ENCODE data around the gene ACTL9. TPM values are rescaled to one million over a fixed set of nuclear protein-coding genes. Genes with fewer than 3 reads are reported as not detected.

The ACTL9 gene
- total RNA-seq, 1 experiment from 2014 or later: not detected

DNA sequence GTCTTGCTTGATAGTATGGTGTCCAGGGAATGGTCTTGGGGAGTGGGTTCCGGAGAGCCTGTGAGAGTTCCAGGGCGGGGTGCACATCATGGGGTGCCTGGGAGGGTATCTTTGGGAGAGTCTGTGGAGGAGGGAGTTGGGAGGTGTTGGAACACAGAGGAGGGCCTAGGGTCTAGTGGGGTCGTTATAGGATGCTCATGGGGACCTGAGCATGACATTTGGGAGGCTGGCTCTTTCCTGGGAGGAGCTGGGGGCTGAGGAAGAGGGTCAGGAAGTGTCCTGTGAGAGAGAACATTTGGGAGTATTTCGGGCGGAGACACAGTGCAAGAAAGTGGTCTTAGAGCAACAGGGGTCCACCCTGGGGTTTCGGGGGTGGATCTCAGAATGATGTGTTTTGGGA lies 2.7 kb downstream of the ACTL9 start:
- H3K79me2 ChIP-seq (ENCODE audit: low read length): no peaks in the 10 kb centered on the region
- no peak overlapping the region for H3K4me3 ChIP-seq (ENCODE audit: low read length)
- H3K9me2 ChIP-seq (replicated peaks; ENCODE audit: insufficient read depth, low read length): no peaks in the 10 kb centered on the region
- no peak for DNase-seq
- no peaks in the 10 kb centered on the region for H3K4me1 ChIP-seq (ENCODE audit: low read length)
- no peaks in the 10 kb centered on the region for H3K36me3 ChIP-seq (ENCODE audit: insufficient read depth, low read length)
- no peak overlapping the region for H3K9ac ChIP-seq (ENCODE audit: low read length)
- H2AFZ ChIP-seq (ENCODE audit: low read length): no peak overlapping the region
- H4K20me1 ChIP-seq (ENCODE audit: insufficient read depth, low read depth, low read length): no peaks in the 10 kb centered on the region
- no peaks in the 10 kb centered on the region for H3K9me3 ChIP-seq (ENCODE audit: low read length)
- H3K4me2 ChIP-seq (ENCODE audit: low read depth, low read length, poor library complexity, severe bottlenecking): no peak overlapping the region
- no peaks in the 10 kb centered on the region for H3K27me3 ChIP-seq (ENCODE audit: low read length)
- H3K27ac ChIP-seq (ENCODE audit: low read length): no peak overlapping the region

- Histone ChIP-seq H3K9me3 (ENCODE audit: low read length) (no peaks in the 10 kb centered on the region), H3K79me2 (ENCODE audit: low read length) (no peaks in the 10 kb centered on the region), H2AFZ (ENCODE audit: low read length) (no peak overlapping the region), H3K27me3 (ENCODE audit: low read length) (no peaks in the 10 kb centered on the region), H3K9me2 (replicated peaks; ENCODE audit: insufficient read depth, low read length) (no peaks in the 10 kb centered on the region), H4K20me1 (ENCODE audit: insufficient read depth, low read depth, low read length) (no peaks in the 10 kb centered on the region), H3K36me3 (ENCODE audit: insufficient read depth, low read length) (no peaks in the 10 kb centered on the region), H3K4me3 (ENCODE audit: low read length) (no peak overlapping the region), H3K4me2 (ENCODE audit: low read depth, low read length, poor library complexity, severe bottlenecking) (no peak overlapping the region), H3K27ac (ENCODE audit: low read length) (no peak overlapping the region), H3K9ac (ENCODE audit: low read length) (no peak overlapping the region), H3K4me1 (ENCODE audit: low read length) (no peaks in the 10 kb centered on the region)
- no peak for DNase-seq
Observed at GRCh38 chr19:8695501-8695900, 3.1 kb downstream of the ACTL9 start.

DNA sequence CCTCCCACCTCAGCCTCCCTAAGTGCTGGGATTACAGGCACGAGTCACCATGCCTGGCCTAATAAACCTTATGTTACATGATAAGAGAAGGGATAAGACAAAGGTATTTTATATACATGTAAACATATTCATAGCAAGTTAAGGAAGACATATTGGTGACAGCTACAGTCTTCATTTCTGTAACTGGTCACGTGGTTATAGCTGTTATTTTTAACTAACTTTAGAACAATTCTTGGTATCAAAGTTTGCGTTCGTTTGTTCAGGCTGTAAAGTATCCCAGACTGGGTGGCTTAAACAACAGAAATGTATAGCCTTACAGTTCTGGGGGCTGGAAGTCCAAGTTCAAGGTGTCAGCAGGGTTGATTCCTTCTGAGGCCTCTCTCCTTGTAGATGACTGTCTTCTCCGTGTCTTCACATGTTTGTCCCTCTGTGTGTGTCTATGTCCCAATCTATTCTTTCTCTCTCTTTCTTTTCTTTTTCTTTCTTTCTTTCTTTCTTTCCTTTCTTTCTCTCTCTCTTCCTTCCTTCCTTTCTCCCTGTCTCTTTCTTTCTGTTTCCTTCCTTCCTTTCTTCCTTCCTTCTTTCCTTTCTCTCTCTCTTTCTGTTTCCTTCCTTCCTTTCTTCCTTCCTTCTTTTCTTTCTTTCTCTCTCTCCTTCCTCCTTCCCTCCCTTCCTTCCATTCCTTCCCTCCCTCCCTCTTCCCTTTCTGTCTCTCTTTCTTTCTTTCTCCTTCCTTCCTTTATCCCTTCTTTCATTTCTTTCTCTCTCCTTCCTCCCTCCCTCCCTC lies 7.6 kb downstream of the ACTL9 start:
- Histone ChIP-seq H3K9me2 (replicated peaks; ENCODE audit: insufficient read depth, low read length) (no peaks in the 10 kb centered on the region), H4K20me1 (ENCODE audit: insufficient read depth, low read depth, low read length) (no peaks in the 10 kb centered on the region), H3K4me3 (ENCODE audit: low read length) (no peak overlapping the region), H3K9ac (ENCODE audit: low read length) (no peak overlapping the region), H3K36me3 (ENCODE audit: insufficient read depth, low read length) (no peaks in the 10 kb centered on the region), H3K4me1 (ENCODE audit: low read length) (no peaks in the 10 kb centered on the region), H3K79me2 (ENCODE audit: low read length) (no peaks in the 10 kb centered on the region), H3K9me3 (ENCODE audit: low read length) (no peaks in the 10 kb centered on the region), H2AFZ (ENCODE audit: low read length) (no peak overlapping the region), H3K27me3 (ENCODE audit: low read length) (no peaks in the 10 kb centered on the region), H3K27ac (ENCODE audit: low read length) (no peak overlapping the region), H3K4me2 (ENCODE audit: low read depth, low read length, poor library complexity, severe bottlenecking) (no peak overlapping the region)
- no peak for DNase-seq

GRCh38 chr19:8688930-8689329 lies 9.7 kb downstream of the ACTL9 start:
- no peak for DNase-seq
- Histone ChIP-seq H3K4me3 (ENCODE audit: low read length) (no peak overlapping the region), H3K27ac (ENCODE audit: low read length) (no peak overlapping the region), H3K27me3 (ENCODE audit: low read length) (no peaks in the 10 kb centered on the region), H3K9me2 (replicated peaks; ENCODE audit: insufficient read depth, low read length) (no peaks in the 10 kb centered on the region), H3K79me2 (ENCODE audit: low read length) (no peaks in the 10 kb centered on the region), H3K4me2 (ENCODE audit: low read depth, low read length, poor library complexity, severe bottlenecking) (no peak overlapping the region), H3K36me3 (ENCODE audit: insufficient read depth, low read length) (no peaks in the 10 kb centered on the region), H3K9me3 (ENCODE audit: low read length) (no peaks in the 10 kb centered on the region), H4K20me1 (ENCODE audit: insufficient read depth, low read depth, low read length) (no peaks in the 10 kb centered on the region), H3K4me1 (ENCODE audit: low read length) (no peaks in the 10 kb centered on the region), H3K9ac (ENCODE audit: low read length) (no peak overlapping the region), H2AFZ (ENCODE audit: low read length) (no peak overlapping the region)

DNA sequence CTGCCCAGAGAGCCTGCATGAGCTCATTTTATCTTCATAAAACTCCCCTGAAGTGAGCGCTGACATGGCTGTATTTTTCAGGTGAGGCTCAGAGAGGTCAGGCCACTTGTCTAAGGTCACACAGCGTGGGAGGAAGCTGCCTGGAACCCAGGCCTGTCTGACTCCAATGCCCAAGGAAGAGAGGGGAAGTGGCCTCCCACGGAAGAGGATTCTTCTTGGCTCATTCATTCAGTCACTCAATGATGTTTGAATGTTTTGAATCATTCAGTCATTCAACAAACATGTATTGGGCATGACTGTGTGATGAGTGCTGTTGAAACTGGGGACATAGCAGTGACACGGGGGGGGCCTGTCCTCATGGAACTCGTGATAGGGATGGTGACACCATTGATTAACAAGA lies 12.0 kb downstream of the ACTL9 start:
- Histone ChIP-seq H3K36me3 (ENCODE audit: insufficient read depth, low read length) (no peaks in the 10 kb centered on the region), H3K4me3 (ENCODE audit: low read length) (no peak overlapping the region), H3K27ac (ENCODE audit: low read length) (no peak overlapping the region), H4K20me1 (ENCODE audit: insufficient read depth, low read depth, low read length) (no peaks in the 10 kb centered on the region), H3K9me2 (replicated peaks; ENCODE audit: insufficient read depth, low read length) (no peaks in the 10 kb centered on the region), H3K27me3 (ENCODE audit: low read length) (no peaks in the 10 kb centered on the region), H3K9me3 (ENCODE audit: low read length) (no peaks in the 10 kb centered on the region), H3K9ac (ENCODE audit: low read length) (no peak overlapping the region), H3K4me2 (ENCODE audit: low read depth, low read length, poor library complexity, severe bottlenecking) (no peak overlapping the region), H3K4me1 (ENCODE audit: low read length) (no peaks in the 10 kb centered on the region), H3K79me2 (ENCODE audit: low read length) (no peaks in the 10 kb centered on the region), H2AFZ (ENCODE audit: low read length) (no peak overlapping the region)
- no peak for DNase-seq

- no peak overlapping the region for H3K9ac ChIP-seq (ENCODE audit: low read length)
- H3K36me3 ChIP-seq (ENCODE audit: insufficient read depth, low read length): no peaks in the 10 kb centered on the region
- no peaks in the 10 kb centered on the region for H3K27me3 ChIP-seq (ENCODE audit: low read length)
- H3K9me3 ChIP-seq (ENCODE audit: low read length): no peaks in the 10 kb centered on the region
- no peak overlapping the region for H2AFZ ChIP-seq (ENCODE audit: low read length)
- H3K4me1 ChIP-seq (ENCODE audit: low read length): no peaks in the 10 kb centered on the region
- H3K4me3 ChIP-seq (ENCODE audit: low read length): no peak overlapping the region
- no peaks in the 10 kb centered on the region for H4K20me1 ChIP-seq (ENCODE audit: insufficient read depth, low read depth, low read length)
- no peak overlapping the region for H3K27ac ChIP-seq (ENCODE audit: low read length)
- DNase-seq: no peak
- no peak overlapping the region for H3K4me2 ChIP-seq (ENCODE audit: low read depth, low read length, poor library complexity, severe bottlenecking)
- H3K79me2 ChIP-seq (ENCODE audit: low read length): no peaks in the 10 kb centered on the region
- H3K9me2 ChIP-seq (replicated peaks; ENCODE audit: insufficient read depth, low read length): no peaks in the 10 kb centered on the region
Observed at GRCh38 chr19:8684001-8684902, 14.3 kb downstream of the ACTL9 start.

GRCh38 chr19:8682931-8683330 lies 15.7 kb downstream of the ACTL9 start:
- Histone ChIP-seq H3K79me2 (ENCODE audit: low read length) (no peaks in the 10 kb centered on the region), H3K9me3 (ENCODE audit: low read length) (no peaks in the 10 kb centered on the region), H3K9ac (ENCODE audit: low read length) (no peak overlapping the region), H3K4me2 (ENCODE audit: low read depth, low read length, poor library complexity, severe bottlenecking) (no peak overlapping the region), H3K36me3 (ENCODE audit: insufficient read depth, low read length) (no peaks in the 10 kb centered on the region), H3K4me3 (ENCODE audit: low read length) (no peak overlapping the region), H4K20me1 (ENCODE audit: insufficient read depth, low read depth, low read length) (no peaks in the 10 kb centered on the region), H2AFZ (ENCODE audit: low read length) (no peak overlapping the region), H3K9me2 (replicated peaks; ENCODE audit: insufficient read depth, low read length) (no peaks in the 10 kb centered on the region), H3K4me1 (ENCODE audit: low read length) (no peaks in the 10 kb centered on the region), H3K27ac (ENCODE audit: low read length) (no peak overlapping the region), H3K27me3 (ENCODE audit: low read length) (no peaks in the 10 kb centered on the region)
- no peak for DNase-seq

DNA sequence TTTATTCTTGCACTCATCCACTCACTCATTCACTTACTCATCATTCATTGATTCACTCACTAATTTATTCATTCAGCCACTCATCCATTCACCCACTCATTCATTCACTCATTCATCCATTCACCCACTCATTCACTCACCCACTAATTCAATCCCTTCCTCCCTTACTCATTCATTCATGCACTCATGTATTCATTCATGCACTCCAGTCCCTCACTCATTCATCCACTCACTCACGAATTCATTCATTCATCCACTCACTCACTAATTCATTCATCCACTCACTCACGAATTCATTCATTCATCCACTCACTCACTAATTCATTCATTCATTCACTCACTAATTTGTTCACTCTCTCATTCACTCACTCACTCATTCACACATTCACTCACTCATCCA lies 16.1 kb downstream of the ACTL9 start:
- no peak for DNase-seq
- Histone ChIP-seq H3K36me3 (ENCODE audit: insufficient read depth, low read length) (no peaks in the 10 kb centered on the region), H3K9me2 (replicated peaks; ENCODE audit: insufficient read depth, low read length) (no peaks in the 10 kb centered on the region), H2AFZ (ENCODE audit: low read length) (no peak overlapping the region), H3K9me3 (ENCODE audit: low read length) (no peaks in the 10 kb centered on the region), H3K4me1 (ENCODE audit: low read length) (no peaks in the 10 kb centered on the region), H3K4me3 (ENCODE audit: low read length) (no peak overlapping the region), H3K27ac (ENCODE audit: low read length) (no peak overlapping the region), H3K4me2 (ENCODE audit: low read depth, low read length, poor library complexity, severe bottlenecking) (no peak overlapping the region), H4K20me1 (ENCODE audit: insufficient read depth, low read depth, low read length) (no peaks in the 10 kb centered on the region), H3K27me3 (ENCODE audit: low read length) (no peaks in the 10 kb centered on the region), H3K79me2 (ENCODE audit: low read length) (no peaks in the 10 kb centered on the region), H3K9ac (ENCODE audit: low read length) (no peak overlapping the region)

Data from Karpas-422 (cell line).